ENCODE measurements around the gene HOXA6.

HOXA6 gene

GRCh38 chr7:27124096-27124901 lies 23.3 kb downstream of the HOXA6 start:
- H3K4me3 ChIP-seq (ENCODE audit: low read length): no peak overlapping the region
- TF ChIP-seq CTCF (conservative IDR thresholded peaks at IDR 0.05; ENCODE audit: low read depth, low read length): no peak
- no peak for DNase-seq (ENCODE audit: low read depth)

- DNase-seq (ENCODE audit: low read depth): no peak
These were observed 24.0 kb downstream of the HOXA6 start for GRCh38 chr7:27123477-27124053.

GRCh38 chr7:27123007-27123476 lies 24.5 kb downstream of the HOXA6 start:
- DNase-seq (ENCODE audit: low read depth): no peak
- H3K4me3 ChIP-seq (ENCODE audit: low read length): no peak overlapping the region
- TF ChIP-seq CTCF (conservative IDR thresholded peaks at IDR 0.05; ENCODE audit: low read depth, low read length): no peak

More at GRCh38 chr7:27123477-27124053, 24.0 kb downstream of the HOXA6 start:
- H3K4me3 ChIP-seq (ENCODE audit: low read length): no peak overlapping the region
- TF ChIP-seq CTCF (conservative IDR thresholded peaks at IDR 0.05; ENCODE audit: low read depth, low read length): no peak

- no peak for DNase-seq (ENCODE audit: low read depth)
- no peak overlapping the region for H3K4me3 ChIP-seq (ENCODE audit: low read length)
- TF ChIP-seq CTCF (conservative IDR thresholded peaks at IDR 0.05; ENCODE audit: low read depth, low read length): no peak
These were observed 25.3 kb downstream of the HOXA6 start for GRCh38 chr7:27122077-27122910.

GRCh38 chr7:27121684-27122076 lies 25.9 kb downstream of the HOXA6 start:
- TF ChIP-seq CTCF (conservative IDR thresholded peaks at IDR 0.05; ENCODE audit: low read depth, low read length): no peak
- DNase-seq (ENCODE audit: low read depth): no peak
- H3K4me3 ChIP-seq (ENCODE audit: low read length): no peak overlapping the region

- no peak for DNase-seq (ENCODE audit: low read depth)
- no peak for TF ChIP-seq CTCF (conservative IDR thresholded peaks at IDR 0.05; ENCODE audit: low read depth, low read length)
- H3K4me3 ChIP-seq (ENCODE audit: low read length): no peak overlapping the region
These were observed 28.1 kb downstream of the HOXA6 start for GRCh38 chr7:27119412-27119911.

All from retinal pigment epithelial cell (primary cell).